Right lobe of liver (tissue), 6 donors: ENCODE data around the gene NCKAP5L. TPM values are rescaled to one million over a fixed set of nuclear protein-coding genes. Genes with fewer than 3 reads are reported as not detected.

ENCODE experiments used
- ATAC-seq, 4 donors: fragments of 200-7000 bp; cut with Tn5 transposase; one replicate each; pipeline ENCODE4 v1.9.1; 2020; ENCODE audit warnings: mild to moderate bottlenecking in 4 of 4, moderate library complexity in 4 of 4
- DNase-seq, 3 donors: peaks; one replicate each; pipeline ENCODE4 v3.0.0-alpha.2; 2020
- H3K27ac ChIP-seq, 3 donors: fragments of 200-600 bp; one replicate each; pipeline ENCODE4 v1.8.0; 2022
- H3K27me3 ChIP-seq, 2 donors: fragments of 200-600 bp; one replicate each; pipeline ENCODE4 v1.8.0; 2022
- H3K36me3 ChIP-seq, 4 donors: fragments of 200-600 bp; sonication (generic) in 1 of 4; one replicate each; pipeline versions ENCODE4 v1.5.1 to v1.8.0; 2017 to 2022; ENCODE audit warnings: control low read depth in 1 of 4
- H3K4me1 ChIP-seq, 4 donors: fragments of 200-600 bp; sonication (generic) in 1 of 4; one replicate each; pipeline versions ENCODE4 v1.5.1 to v1.8.0; 2017 to 2022; ENCODE audit warnings: control low read depth in 1 of 4
- H3K4me3 ChIP-seq, 3 donors: fragments of 200-600 bp; one replicate each; pipeline ENCODE4 v1.8.0; 2022
- H3K9me3 ChIP-seq, 4 donors: fragments of 200-600 bp; sonication (generic) in 1 of 4; one replicate each; pipeline versions ENCODE4 v1.5.1 to v1.8.0; 2017 to 2022; ENCODE audit warnings: control low read depth in 1 of 4
- CTCF ChIP-seq, 4 donors: fragments of 200-600 bp in 3 of 4; fragments of 450-650 bp in 1 of 4; IDR thresholded peaks; one replicate each; pipeline versions ENCODE4 v1.5.1 to v1.8.0; 2016 to 2022; ENCODE audit warnings: antibody characterized with exemption in 4 of 4, mild to moderate bottlenecking in 2 of 4
- POLR2A ChIP-seq: fragments of 450-650 bp; IDR thresholded peaks from one replicate; pipeline ENCODE4 v1.6.1; 2017; ENCODE audit warnings: antibody characterized with exemption, mild to moderate bottlenecking
- WGBS: methylation state at CpG from one replicate; pipeline ENCODE4 v1.1.6; 2018; ENCODE audit warnings: low coverage, low lambda C conversion rate; ENCODE audit not compliant: insufficient coverage; ENCODE audit errors: missing lambda C conversion rate; 5-methylcytosine and 5-hydroxymethylcytosine counted together
- intact Hi-C, 2 donors: fragments of 100-400 bp; cut with DNase I; formaldehyde crosslinking; loops; one replicate each; pipeline versions ENCODE4 v1.11.2 to v1.14.1; 2022
- long read RNA-seq: library from polyadenylated mRNA; unstranded; transcript quantifications from one replicate; pipeline ENCODE4 v2.0.0, GENCODE V29; 2019
- total RNA-seq, 6 experiments: library from RNA; depleted of rRNA in 2 of 6; stranded (reverse); fragments of >200 nt in 2 of 6; fragmentation: NEBNext Ultra II Directional in 3 of 6; extraction: Animal tissue kit (Norgen Biotek cat#: 25700) in 3 of 6; gene quantifications; one replicate each; pipeline versions ENCODE4 v1.1.0 to v1.2.4, GENCODE V29; 2016 to 2023
- donor health status: DM: no; HTN: yes; CAD: no.
- donor health status: DM: no; HTN: no; CAD: no.
- donor health status: DM: no; HTN: no; CAD: no.
- donor health status: DM: no; HTN: yes; CAD: no.
- donor health status: DM: no; HTN: yes; CAD: no.

NCKAP5L gene
- total RNA-seq, result 1 to 10 TPM; 7.0 to 8.8 (median 7.9) TPM
- long read RNA-seq, result 0 reads

DNA sequence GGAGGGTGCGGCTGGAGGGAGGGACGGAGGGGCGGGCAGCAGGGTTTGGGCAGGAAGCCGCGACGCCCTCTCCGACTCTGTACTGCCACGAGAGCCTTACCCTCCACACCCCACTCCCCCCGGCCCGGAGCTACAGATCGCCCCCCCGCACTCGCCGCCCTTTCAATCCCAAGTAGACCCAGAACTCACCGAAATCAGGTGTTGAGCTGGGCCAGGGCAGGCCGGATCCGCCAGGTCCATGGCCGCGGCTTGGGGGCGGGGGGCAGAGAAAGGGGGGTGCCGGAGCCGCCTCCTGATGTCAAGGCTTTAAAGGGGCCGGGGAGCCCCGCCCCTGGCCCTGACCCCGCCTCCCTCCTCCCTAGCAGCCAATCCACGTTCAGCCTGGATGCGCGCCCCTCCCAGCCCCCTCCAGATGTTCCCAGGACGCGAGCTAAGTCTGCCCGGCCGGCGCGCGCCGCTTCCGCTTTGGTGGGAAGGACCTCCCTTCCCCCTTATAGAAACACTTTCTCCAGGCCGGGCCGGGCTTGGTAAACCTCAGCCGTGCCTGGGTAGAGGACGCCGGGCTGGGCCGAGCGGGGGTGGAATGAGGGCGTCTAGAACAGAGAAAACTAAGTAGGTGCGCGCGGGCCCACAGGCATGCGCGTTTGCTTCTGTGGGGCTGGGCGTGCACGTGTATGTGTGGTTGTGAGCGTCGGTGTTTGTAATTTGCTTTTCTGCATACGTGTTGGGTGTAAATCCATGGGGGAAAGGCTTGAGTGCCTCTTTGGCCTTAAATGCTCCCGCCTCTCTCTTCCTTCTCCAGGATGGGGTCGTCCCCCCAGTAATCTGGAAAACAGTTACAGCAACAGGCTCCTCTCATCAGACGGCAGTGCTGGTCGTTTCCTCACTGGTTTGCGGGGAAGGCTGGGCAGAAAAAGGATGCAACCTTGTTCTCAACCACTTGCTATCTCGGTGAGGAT, at the start of gene NCKAP5L:
NCKAP5L (minus strand) TSS at position 281 of the 959 bp plus-strand sequence. CDS start 24,369 bp downstream, outside the sequence.
- no peak for TF ChIP-seq CTCF (IDR thresholded peaks at IDR 0.05)
- TF ChIP-seq POLR2A, result peak; percentile 75
- peaks cover 0 to 15% (median 0%) of the 10 kb centered on the region in 4 donors for H3K4me1 ChIP-seq
- H3K9me3 ChIP-seq, result no peaks in the 10 kb centered on the region
- H3K4me3 ChIP-seq, result peak within 1 kb of the TSS; percentile 76 to 88 (median 80)
- WGBS, result 4% methylated on average over 18 of the region's 61 CpGs
- peak; percentile 97 to 98 (median 97) for DNase-seq
- peak within 1 kb of the TSS in 2 of 3 donors; percentile 73 to 83 for H3K27ac ChIP-seq
- H3K27me3 ChIP-seq, result no peaks in the 10 kb centered on the region
- no peaks in the 10 kb centered on the region for H3K36me3 ChIP-seq
- peak; percentile 96 to 97 (median 97) for ATAC-seq
- intact Hi-C loops, result loop anchor here in 1 of 2 donors (10.0 kb wide), 1 partner anchor 54 kb away; no protein-coding TSS in a partner anchor

DNA sequence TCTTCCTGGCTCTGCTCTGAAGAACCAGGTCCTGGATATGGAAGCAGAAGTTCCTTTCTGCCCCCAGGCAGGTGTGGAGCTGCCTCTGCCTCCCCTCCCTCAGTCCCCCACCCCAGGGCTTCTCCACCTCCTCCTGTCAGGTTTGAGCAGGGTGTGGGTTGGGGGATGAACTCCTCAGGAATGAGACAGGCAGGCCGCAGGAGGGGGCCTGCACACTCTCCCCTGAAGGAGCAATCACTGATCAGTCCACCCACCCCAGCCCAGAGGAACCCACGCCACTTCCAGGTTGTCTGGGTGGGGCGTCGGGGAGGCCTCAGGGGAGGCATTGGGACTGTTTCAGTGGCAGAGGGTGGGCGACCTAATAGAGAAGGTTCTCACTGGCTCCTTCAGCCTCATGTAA, 48.9 kb upstream of the NCKAP5L start:
- no peak overlapping the region for H3K27ac ChIP-seq
- no peaks in the 10 kb centered on the region for H3K27me3 ChIP-seq
- no peak for ATAC-seq
- H3K9me3 ChIP-seq, result no peaks in the 10 kb centered on the region
- 89% methylated on average over 3 of the region's 5 CpGs for WGBS
- no peaks in the 10 kb centered on the region for H3K4me1 ChIP-seq
- intact Hi-C loops, result loop anchor here in 1 of 2 donors (10.0 kb wide), 1 partner anchor 188 kb away; no protein-coding TSS in a partner anchor
- no peak for TF ChIP-seq POLR2A
- H3K4me3 ChIP-seq, result no peak overlapping the region
- H3K36me3 ChIP-seq, result no peaks in the 10 kb centered on the region
- DNase-seq, result peak in 2 of 3 donors; percentile 31 to 34

- ATAC-seq (no peak), DNase-seq (no peak)
- H3K27me3 ChIP-seq, result no peaks in the 10 kb centered on the region
- H3K4me1 ChIP-seq, result no peaks in the 10 kb centered on the region
- TF ChIP-seq CTCF (IDR thresholded peaks at IDR 0.05) (no peak), POLR2A (no peak)
- H3K9me3 ChIP-seq, result no peaks in the 10 kb centered on the region
- intact Hi-C loops, result loop anchor here in 1 of 2 donors (10.0 kb wide), 1 partner anchor 189 kb away; no protein-coding TSS in a partner anchor
- H3K36me3 ChIP-seq, result no peaks in the 10 kb centered on the region
- 76% methylated on average over 3 of the region's 3 CpGs for WGBS
- no peak overlapping the region for H3K4me3 ChIP-seq
- H3K27ac ChIP-seq, result no peak overlapping the region
Measured at GRCh38 chr12:49876070-49876469, 47.9 kb upstream of the NCKAP5L start.

- intact Hi-C loops, result loop anchor here in 1 of 2 donors (10.0 kb wide), 1 partner anchor 190 kb away; no protein-coding TSS in a partner anchor
- H3K4me1 ChIP-seq, result no peaks in the 10 kb centered on the region
- no peak overlapping the region for H3K4me3 ChIP-seq
- 93% methylated on average over 9 of the region's 9 CpGs for WGBS
- ATAC-seq (no peak), DNase-seq (no peak)
- H3K27ac ChIP-seq, result no peak overlapping the region
- no peaks in the 10 kb centered on the region for H3K9me3 ChIP-seq
- no peaks in the 10 kb centered on the region for H3K36me3 ChIP-seq
- TF ChIP-seq POLR2A, result no peak
- no peak for TF ChIP-seq CTCF (IDR thresholded peaks at IDR 0.05)
- no peaks in the 10 kb centered on the region for H3K27me3 ChIP-seq
Measured at GRCh38 chr12:49875115-49875720, 47.0 kb upstream of the NCKAP5L start.
